Osteoblast (primary cell): ENCODE measurements around the gene DLST. TPM values are rescaled to one million over a fixed set of nuclear protein-coding genes. Genes with fewer than 3 reads are reported as not detected.

Experiments used
- DNase-seq: peaks from one replicate; pipeline ENCODE4 v3.0.0; 2011; ENCODE audit warnings: low spot score, mixed read lengths; ENCODE audit not compliant: insufficient read length; ENCODE audit errors: missing footprints
- H2AFZ ChIP-seq: 2 replicates; pipeline ENCODE4 v1.6.0; 2011; ENCODE audit warnings: mild to moderate bottlenecking, low read length
- H3K27ac ChIP-seq: 2 replicates; pipeline ENCODE4 v1.5.1; 2011; ENCODE audit warnings: mild to moderate bottlenecking, low read depth, low read length, moderate library complexity
- H3K27me3 ChIP-seq: 2 replicates; pipeline ENCODE4 v1.6.0; 2012; ENCODE audit warnings: mild to moderate bottlenecking, control low read depth, inconsistent platforms, low read length, moderate library complexity; ENCODE audit not compliant: insufficient read depth
- H3K36me3 ChIP-seq: 2 replicates; pipeline ENCODE4 v1.5.1; 2011; ENCODE audit warnings: mild to moderate bottlenecking, low read length, control low read depth, moderate library complexity; ENCODE audit not compliant: insufficient read depth
- H3K4me1 ChIP-seq: 2 replicates; pipeline ENCODE4 v1.5.1; 2011; ENCODE audit warnings: mild to moderate bottlenecking, low read length, control low read depth, moderate library complexity; ENCODE audit not compliant: insufficient read depth
- H3K4me2 ChIP-seq: 2 replicates; pipeline ENCODE4 v1.6.0; 2011; ENCODE audit warnings: mild to moderate bottlenecking, low read length; ENCODE audit not compliant: insufficient read depth
- H3K4me3 ChIP-seq: fragments of 200-600 bp; sonication (generic); 3 replicates; pipeline ENCODE4 v1.5.1; 2012; ENCODE audit warnings: mild to moderate bottlenecking, low read length, inconsistent platforms; ENCODE audit not compliant: insufficient read depth
- H3K79me2 ChIP-seq: 2 replicates; pipeline ENCODE4 v1.6.0; 2012; ENCODE audit warnings: mild to moderate bottlenecking, low read length, control low read depth, inconsistent platforms; ENCODE audit not compliant: insufficient read depth
- H3K9me3 ChIP-seq: 2 replicates; pipeline ENCODE4 v1.5.1; 2011; ENCODE audit warnings: low read depth, low read length, control low read depth
- H4K20me1 ChIP-seq: 2 replicates; pipeline ENCODE4 v1.6.0; 2012; ENCODE audit warnings: mild to moderate bottlenecking, low read length, control low read depth; ENCODE audit not compliant: insufficient read depth
- total RNA-seq: library from RNA; depleted of rRNA; stranded (reverse); fragments of >200 nt; gene quantifications from 2 replicates; pipeline ENCODE4 v1.2.3, GENCODE V29; 2012
- TF ChIP-seq, protein P1 (sequence below): IDR thresholded peaks from 2 replicates; pipeline ENCODE4 v1.5.1; 2011; ENCODE audit warnings: mild to moderate bottlenecking, low read depth, low read length, moderate library complexity; ENCODE audit errors: extremely low read depth

DLST gene
- total RNA-seq, 1 donor: 69.8 TPM

DNA sequence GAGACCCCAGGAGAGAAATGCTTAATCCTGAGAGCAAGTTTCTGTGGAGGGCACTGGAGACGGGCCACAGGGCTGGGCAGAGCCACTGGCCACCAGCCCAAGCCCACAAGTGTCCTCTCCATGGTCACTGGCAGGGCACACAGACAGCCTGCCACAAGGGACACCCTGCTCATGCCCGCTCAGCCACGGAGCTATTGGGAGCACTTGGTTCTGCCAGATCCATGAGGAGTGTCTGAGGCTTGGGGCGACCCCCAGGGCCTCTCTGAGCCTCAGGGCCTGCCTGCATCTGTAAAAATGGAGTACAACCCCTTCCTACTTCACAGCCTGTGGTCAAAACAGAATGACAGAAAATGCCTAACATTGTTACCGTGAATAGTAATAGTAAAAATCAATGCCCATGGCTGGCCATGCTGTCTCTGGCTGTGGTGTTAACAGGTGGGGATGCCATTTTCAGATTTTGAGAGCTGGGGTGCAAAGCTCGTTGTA is 70.5 kb downstream of the DLST start:
- no peaks in the 10 kb centered on the region for H3K27me3 ChIP-seq
- no peak overlapping the region for H2AFZ ChIP-seq
- no peaks in the 10 kb centered on the region for H4K20me1 ChIP-seq
- no peaks in the 10 kb centered on the region for H3K9me3 ChIP-seq
- H3K79me2 ChIP-seq: no peaks in the 10 kb centered on the region
- H3K27ac ChIP-seq: no peak overlapping the region
- TF ChIP-seq, protein P1, sequence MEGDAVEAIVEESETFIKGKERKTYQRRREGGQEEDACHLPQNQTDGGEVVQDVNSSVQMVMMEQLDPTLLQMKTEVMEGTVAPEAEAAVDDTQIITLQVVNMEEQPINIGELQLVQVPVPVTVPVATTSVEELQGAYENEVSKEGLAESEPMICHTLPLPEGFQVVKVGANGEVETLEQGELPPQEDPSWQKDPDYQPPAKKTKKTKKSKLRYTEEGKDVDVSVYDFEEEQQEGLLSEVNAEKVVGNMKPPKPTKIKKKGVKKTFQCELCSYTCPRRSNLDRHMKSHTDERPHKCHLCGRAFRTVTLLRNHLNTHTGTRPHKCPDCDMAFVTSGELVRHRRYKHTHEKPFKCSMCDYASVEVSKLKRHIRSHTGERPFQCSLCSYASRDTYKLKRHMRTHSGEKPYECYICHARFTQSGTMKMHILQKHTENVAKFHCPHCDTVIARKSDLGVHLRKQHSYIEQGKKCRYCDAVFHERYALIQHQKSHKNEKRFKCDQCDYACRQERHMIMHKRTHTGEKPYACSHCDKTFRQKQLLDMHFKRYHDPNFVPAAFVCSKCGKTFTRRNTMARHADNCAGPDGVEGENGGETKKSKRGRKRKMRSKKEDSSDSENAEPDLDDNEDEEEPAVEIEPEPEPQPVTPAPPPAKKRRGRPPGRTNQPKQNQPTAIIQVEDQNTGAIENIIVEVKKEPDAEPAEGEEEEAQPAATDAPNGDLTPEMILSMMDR: no peak
- no peak overlapping the region for H3K4me2 ChIP-seq
- H3K4me1 ChIP-seq: peaks cover 19% of the 10 kb centered on the region
- no peaks in the 10 kb centered on the region for H3K36me3 ChIP-seq
- H3K4me3 ChIP-seq: no peak overlapping the region
- peak; percentile 80 for DNase-seq

DNA sequence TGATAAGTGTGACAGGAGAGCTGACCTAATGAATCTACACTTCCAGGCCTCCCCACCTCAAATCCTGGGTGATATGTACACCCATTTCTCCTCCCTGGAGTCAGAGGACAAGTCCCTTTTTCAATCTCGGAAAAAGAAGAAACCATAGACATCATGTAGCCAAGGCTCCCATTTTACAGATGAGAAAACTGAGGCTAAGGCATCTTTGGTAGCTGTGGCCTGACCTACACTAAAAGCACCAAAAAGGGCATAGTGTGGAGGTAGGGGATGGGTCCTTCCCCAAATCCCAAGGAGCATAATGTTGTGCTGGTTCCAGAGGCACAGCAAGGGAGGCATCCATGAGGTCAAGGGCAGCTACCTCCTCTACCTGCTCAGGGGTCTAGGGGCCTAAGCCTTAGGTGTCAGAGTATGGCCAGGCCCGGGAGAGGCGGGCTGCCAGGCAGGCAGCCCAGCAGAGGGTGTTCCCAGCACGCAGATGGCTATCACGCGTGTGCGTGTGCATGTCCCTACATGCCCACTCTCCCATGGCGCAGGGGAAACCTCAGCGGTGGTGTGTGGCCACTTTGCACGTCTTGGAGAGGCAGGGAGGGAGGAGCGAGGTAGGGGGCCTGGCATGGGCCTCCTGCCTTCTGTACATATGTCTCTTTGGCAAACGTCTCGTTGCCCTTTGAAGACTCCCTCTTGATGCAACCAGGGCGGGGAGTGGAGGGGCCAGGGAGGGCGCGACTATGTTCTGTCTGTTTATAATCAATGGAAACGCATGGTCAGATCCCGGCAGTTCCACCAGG is 71.2 kb downstream of the DLST start:
- H3K36me3 ChIP-seq: no peaks in the 10 kb centered on the region
- H3K27ac ChIP-seq: no peak overlapping the region
- TF ChIP-seq, protein P1: no peak
- H3K79me2 ChIP-seq: no peaks in the 10 kb centered on the region
- H3K4me1 ChIP-seq: peaks cover 19% of the 10 kb centered on the region
- no peak overlapping the region for H2AFZ ChIP-seq
- peak overlapping the region; percentile 86 for H3K4me2 ChIP-seq
- no peaks in the 10 kb centered on the region for H3K27me3 ChIP-seq
- DNase-seq: peak; percentile 84
- H4K20me1 ChIP-seq: no peaks in the 10 kb centered on the region
- no peak overlapping the region for H3K4me3 ChIP-seq
- no peaks in the 10 kb centered on the region for H3K9me3 ChIP-seq

Other genes with a start within 250 kb of the DLST start
- 27.9 and 29.2 TPM in 2 replicates for gene AREL1, start 168.8 kb upstream of the DLST start, total RNA-seq
- gene FCF1, start 168.8 kb upstream of the DLST start, total RNA-seq: 33.3 and 35.1 TPM in 2 replicates
- gene YLPM1, start 118.6 kb upstream of the DLST start, total RNA-seq: 39.8 and 41.5 TPM in 2 replicates
- not detected in 2 replicates for gene PROX2, start 5.8 kb upstream of the DLST start, total RNA-seq
- 0.29 and 0.36 TPM in 2 replicates for gene RPS6KL1, start 41.3 kb downstream of the DLST start, total RNA-seq
- 16.3 and 24.5 TPM in 2 replicates for gene PGF, start 73.7 kb downstream of the DLST start, total RNA-seq
- 30.4 and 39.4 TPM in 2 replicates for gene EIF2B2, start 121.0 kb downstream of the DLST start, total RNA-seq
- gene MLH3, start 169.6 kb downstream of the DLST start, total RNA-seq: 36.8 and 40.5 TPM in 2 replicates
- 4.7 and 6.5 TPM in 2 replicates for gene ACYP1, start 182.1 kb downstream of the DLST start, total RNA-seq
- gene ZC2HC1C, start 187.7 kb downstream of the DLST start, total RNA-seq: 1.1 and 1.2 TPM in 2 replicates
- 42.7 and 44.5 TPM in 2 replicates for gene NEK9, start 245.1 kb downstream of the DLST start, total RNA-seq